HepG2 (cell line): ENCODE data around the gene RPS6KA2. TPM values are rescaled to one million over a fixed set of nuclear protein-coding genes. Genes with fewer than 3 reads are reported as not detected.

Source experiments
- ASH2L ChIP-seq: fragments of 300-600, 200-600 bp; sonication (generic); IDR thresholded peaks from 2 replicates; pipeline ENCODE4 v1.7.0; 2017; ENCODE audit warnings: low read depth, mild to moderate bottlenecking, moderate library complexity, mixed read lengths, low read length; ENCODE audit not compliant: insufficient read length
- CBX5 ChIP-seq: sonication (generic); formaldehyde crosslinking; IDR thresholded peaks from 2 replicates; pipeline ENCODE4 v1.4.0; 2020; ENCODE audit warnings: missing genetic modification reagents, borderline replicate concordance
- FLYWCH1 ChIP-seq: sonication (generic); formaldehyde crosslinking; IDR thresholded peaks from 2 replicates; pipeline ENCODE4 v1.8.1; 2023; ENCODE audit warnings: mild to moderate bottlenecking, missing genetic modification reagents
- FOXJ3 ChIP-seq: sonication (generic); formaldehyde crosslinking; IDR thresholded peaks from 2 replicates; pipeline ENCODE4 v1.4.0; 2020; ENCODE audit warnings: missing genetic modification reagents, mild to moderate bottlenecking, borderline replicate concordance
- GMEB1 ChIP-seq: sonication (generic); formaldehyde crosslinking; IDR thresholded peaks from 2 replicates; pipeline ENCODE4 v1.5.1; 2020; ENCODE audit warnings: missing genetic modification reagents, mild to moderate bottlenecking, borderline replicate concordance
- MXD4 ChIP-seq: IDR thresholded peaks from 2 replicates; pipeline ENCODE4 v1.6.1; 2016; ENCODE audit warnings: mild to moderate bottlenecking, missing biosample characterization, missing genetic modification reagents
- MYNN ChIP-seq: sonication (generic); formaldehyde crosslinking; IDR thresholded peaks from 2 replicates; pipeline ENCODE4 v1.4.0; 2020; ENCODE audit warnings: mild to moderate bottlenecking, low read depth, missing genetic modification reagents
- NFE2 ChIP-seq: sonication (generic); formaldehyde crosslinking; IDR thresholded peaks from 2 replicates; pipeline ENCODE4 v1.4.0; 2020; ENCODE audit warnings: missing genetic modification reagents
- PREB ChIP-seq: sonication (generic); formaldehyde crosslinking; IDR thresholded peaks from 2 replicates; pipeline ENCODE4 v1.4.0; 2020; ENCODE audit warnings: missing genetic modification reagents
- RCOR2 ChIP-seq: IDR thresholded peaks from 2 replicates; pipeline ENCODE4 v1.6.1; 2016; ENCODE audit warnings: missing biosample characterization, missing genetic modification reagents
- TARDBP ChIP-seq: sonication (generic); formaldehyde crosslinking; IDR thresholded peaks from 2 replicates; pipeline ENCODE4 v1.8.0; 2022; ENCODE audit warnings: mild to moderate bottlenecking, missing genetic modification reagents
- ZNF350 ChIP-seq: sonication (generic); formaldehyde crosslinking; IDR thresholded peaks from 2 replicates; pipeline ENCODE4 v1.4.0; 2020; ENCODE audit warnings: mild to moderate bottlenecking, low read depth, missing genetic modification reagents, borderline replicate concordance
- ZNF367 ChIP-seq: sonication (generic); formaldehyde crosslinking; IDR thresholded peaks from 2 replicates; pipeline ENCODE4 v1.4.0; 2020; ENCODE audit warnings: missing genetic modification reagents, borderline replicate concordance
- ZNF598 ChIP-seq: sonication (generic); formaldehyde crosslinking; IDR thresholded peaks from 2 replicates; pipeline ENCODE4 v1.5.1; 2020; ENCODE audit warnings: mild to moderate bottlenecking, missing genetic modification reagents, borderline replicate concordance
- ZNF678 ChIP-seq: sonication (generic); formaldehyde crosslinking; IDR thresholded peaks from 2 replicates; pipeline ENCODE4 v1.4.0; 2020; ENCODE audit warnings: mild to moderate bottlenecking, missing genetic modification reagents
- ZNF703 ChIP-seq: sonication (generic); formaldehyde crosslinking; IDR thresholded peaks from 2 replicates; pipeline ENCODE4 v1.5.1; 2020; ENCODE audit warnings: missing genetic modification reagents, mild to moderate bottlenecking, moderate library complexity, borderline replicate concordance
- ZNF780A ChIP-seq: sonication (generic); formaldehyde crosslinking; IDR thresholded peaks from 2 replicates; pipeline ENCODE4 v1.8.0; 2022; ENCODE audit warnings: mild to moderate bottlenecking, missing genetic modification reagents, moderate library complexity
- ZNF781 ChIP-seq: sonication (generic); formaldehyde crosslinking; IDR thresholded peaks from 2 replicates; pipeline ENCODE4 v1.5.1; 2020; ENCODE audit warnings: borderline replicate concordance, mild to moderate bottlenecking, missing genetic modification reagents; ENCODE audit errors: not compliant biosample characterization
- ZSCAN25 ChIP-seq: sonication (generic); formaldehyde crosslinking; IDR thresholded peaks from 2 replicates; pipeline ENCODE4 v1.8.0; 2022; ENCODE audit warnings: mild to moderate bottlenecking, missing genetic modification reagents
- ZXDC ChIP-seq: sonication (generic); formaldehyde crosslinking; IDR thresholded peaks from 2 replicates; pipeline ENCODE4 v1.5.0; 2020; ENCODE audit warnings: mild to moderate bottlenecking, missing genetic modification reagents
- polyA plus RNA-seq, 8 experiments: library from polyadenylated mRNA; depleted of rRNA in 3 of 8; stranded (reverse) in 7 of 8; unstranded in 1 of 8; fragments of >200 nt; fragmentation: Illumina TruSeq in 4 of 8; extraction: Trizol in 4 of 8; gene quantifications; 2 replicates each; pipeline versions ENCODE4 v1.2.1 to v1.2.3, GENCODE V29; 2011 to 2016; ENCODE audit warnings: low read depth in 4 of 8, missing spikeins in 1 of 8, mixed read lengths in 1 of 8; ENCODE audit not compliant: insufficient read depth in 1 of 8
- total RNA-seq, 5 experiments: library from RNA; depleted of rRNA; stranded (reverse); fragments of >200 nt; fragmentation: Illumina TruSeq; extraction: Trizol; gene quantifications; 2 replicates each; pipeline ENCODE4 v1.2.3, GENCODE V29; 2016; ENCODE audit warnings: low read depth in 1 of 5
- TF ChIP-seq, protein P1 (sequence below): sonication (generic); formaldehyde crosslinking; IDR thresholded peaks from 2 replicates; pipeline ENCODE4 v1.8.1; 2023; ENCODE audit warnings: mild to moderate bottlenecking, missing genetic modification reagents, borderline replicate concordance
- TF ChIP-seq, protein P2 (sequence below): conservative IDR thresholded peaks from 2 replicates; pipeline ENCODE4 v1.6.1; 2018; ENCODE audit warnings: missing genetic modification reagents

The RPS6KA2 gene
- total and polyA plus RNA-seq, 2 of the 13 experiments (the other 11 are each of a cell fraction or from before 2014, with no cell fraction given) = 0.22 to 0.38 TPM

GRCh38 chr6:166387642-166388289 lies 239.3 kb downstream of the RPS6KA2 start (continued):
- TF ChIP-seq GMEB1 (CRISPR knock-in tag) = peak; percentile 60; the same call in 1 of the 2 replicates
- no peak for TF ChIP-seq NFE2
- TF ChIP-seq, protein P1, sequence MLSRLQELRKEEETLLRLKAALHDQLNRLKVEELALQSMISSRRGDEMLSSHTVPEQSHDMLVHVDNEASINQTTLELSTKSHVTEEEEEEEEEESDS (CRISPR knock-in tag) = no peak; the same call in 1 of the 2 replicates
- TF ChIP-seq ZNF780A (CRISPR knock-in tag) = 0 out of 2 replicates have a peak, but pooled peaks have one; percentile 27
- peak; percentile 73; the same call in 1 of the 2 replicates for TF ChIP-seq FLYWCH1
- no peak for TF ChIP-seq ZNF781 (CRISPR knock-in tag)
- TF ChIP-seq ZSCAN25 = peak; percentile 73; the same call in 1 of the 2 replicates
- TF ChIP-seq MXD4 = no peak; the same call in 1 of the 2 replicates
- TF ChIP-seq, protein P2, sequence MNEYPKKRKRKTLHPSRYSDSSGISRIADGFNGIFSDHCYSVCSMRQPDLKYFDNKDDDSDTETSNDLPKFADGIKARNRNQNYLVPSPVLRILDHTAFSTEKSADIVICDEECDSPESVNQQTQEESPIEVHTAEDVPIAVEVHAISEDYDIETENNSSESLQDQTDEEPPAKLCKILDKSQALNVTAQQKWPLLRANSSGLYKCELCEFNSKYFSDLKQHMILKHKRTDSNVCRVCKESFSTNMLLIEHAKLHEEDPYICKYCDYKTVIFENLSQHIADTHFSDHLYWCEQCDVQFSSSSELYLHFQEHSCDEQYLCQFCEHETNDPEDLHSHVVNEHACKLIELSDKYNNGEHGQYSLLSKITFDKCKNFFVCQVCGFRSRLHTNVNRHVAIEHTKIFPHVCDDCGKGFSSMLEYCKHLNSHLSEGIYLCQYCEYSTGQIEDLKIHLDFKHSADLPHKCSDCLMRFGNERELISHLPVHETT (CRISPR knock-in tag) = 0 out of 2 replicates have a peak, but pooled peaks have one; percentile 21
- TF ChIP-seq CBX5 (CRISPR knock-in tag) = peak; percentile 66; the same call in 1 of the 2 replicates
- TF ChIP-seq ZNF678 (CRISPR knock-in tag) = no peak
- TF ChIP-seq PREB (CRISPR knock-in tag) = no peak
- no peak for TF ChIP-seq ZNF367 (CRISPR knock-in tag)
- TF ChIP-seq ZNF598 (CRISPR knock-in tag) = peak; percentile 78; the same call in 1 of the 2 replicates
- peak; percentile 57; the same call in 1 of the 2 replicates for TF ChIP-seq ZNF350
- TF ChIP-seq TARDBP (CRISPR knock-in tag) = peak; percentile 85
- TF ChIP-seq RCOR2 = peak; percentile 83
- no peak; the same call in 1 of the 2 replicates for TF ChIP-seq ZNF703 (CRISPR knock-in tag)
- TF ChIP-seq FOXJ3 = peak; percentile 96; the same call in 1 of the 2 replicates
- TF ChIP-seq MYNN = no peak
- TF ChIP-seq ZXDC (CRISPR knock-in tag) = no peak
- peak; percentile 100 for TF ChIP-seq ASH2L
